Natural killer cell (primary cell): Measurements from ENCODE around the gene ZNF280D. TPM values are rescaled to one million over a fixed set of nuclear protein-coding genes. Genes with fewer than 3 reads are reported as not detected.

Experiments used
- ATAC-seq, 3 donors: fragments of 150-1000 bp in 2 of 3; fragments of 200-7000 bp in 1 of 3; cut with Tn5 transposase; 1 replicate in 1 of 3; 2 replicates in 2 of 3; pipeline ENCODE4 v1.10.0; 2021; ENCODE audit warnings: mild to moderate bottlenecking in 2 of 3, moderate library complexity in 2 of 3
- DNase-seq, 2 donors: peaks; one replicate each; pipeline versions ENCODE4 v3.0.0 to v3.0.0-alpha.2; 2013 to 2021; ENCODE audit warnings: mixed read lengths in 1 of 2
- H3K27ac ChIP-seq: one replicate; pipeline ENCODE4 v1.5.1; 2013; ENCODE audit warnings: mild to moderate bottlenecking, low read length
- H3K27me3 ChIP-seq: one replicate; pipeline ENCODE4 v1.6.1; 2013; ENCODE audit warnings: low read length; ENCODE audit not compliant: control insufficient read depth, insufficient read depth
- H3K36me3 ChIP-seq: one replicate; pipeline ENCODE4 v1.6.1; 2013; ENCODE audit warnings: low read length; ENCODE audit not compliant: control insufficient read depth, insufficient read depth
- H3K4me1 ChIP-seq: one replicate; pipeline ENCODE4 v1.6.1; 2013; ENCODE audit warnings: low read length; ENCODE audit not compliant: control insufficient read depth, insufficient read depth
- H3K4me3 ChIP-seq: one replicate; pipeline ENCODE4 v1.5.1; 2013; ENCODE audit warnings: low read length
- H3K9me3 ChIP-seq: one replicate; pipeline ENCODE4 v1.6.1; 2013; ENCODE audit warnings: low read length; ENCODE audit not compliant: control insufficient read depth, insufficient read depth
- H3K27ac Mint-ChIP-seq, 2 donors: one replicate each; pipeline ENCODE4 v1.8.0; 2022; ENCODE audit warnings: mild to moderate bottlenecking in 2 of 2, mixed read lengths in 2 of 2, moderate library complexity in 1 of 2
- H3K27me3 Mint-ChIP-seq, 2 donors: one replicate each; pipeline ENCODE4 v1.8.0; 2022; ENCODE audit warnings: low read depth in 2 of 2, mixed read lengths in 2 of 2
- H3K36me3 Mint-ChIP-seq: one replicate; pipeline ENCODE4 v1.8.0; 2022; ENCODE audit warnings: mixed read lengths
- H3K4me1 Mint-ChIP-seq, 2 donors: one replicate each; pipeline ENCODE4 v1.8.0; 2022; ENCODE audit warnings: mixed read lengths in 2 of 2
- H3K4me3 Mint-ChIP-seq: one replicate; pipeline ENCODE4 v1.8.0; 2022; ENCODE audit warnings: mild to moderate bottlenecking, moderate library complexity, mixed read lengths
- H3K9me3 Mint-ChIP-seq, 2 donors: one replicate each; pipeline ENCODE4 v1.8.0; 2022; ENCODE audit warnings: mixed read lengths in 2 of 2
- CTCF ChIP-seq: fragments of 200-600 bp; IDR thresholded peaks from one replicate; pipeline ENCODE4 v1.8.0; 2022; ENCODE audit warnings: antibody characterized with exemption
- WGBS: methylation state at CpG from one replicate; pipeline ENCODE4 v1.1.7; 2013; ENCODE audit warnings: missing lambda C conversion rate; ENCODE audit not compliant: insufficient coverage; 5-methylcytosine and 5-hydroxymethylcytosine counted together
- intact Hi-C: fragments of 100-400 bp; cut with micrococcal nuclease; formaldehyde crosslinking; loops from one replicate; pipeline ENCODE4 v1.14.2; 2022
- total RNA-seq, 4 donors: library from RNA; stranded (reverse); fragments of 120-200 nt in 1 of 4; gene quantifications; one replicate each; pipeline versions ENCODE4 v1.2.3 to v1.2.4, GENCODE V29; 2013 to 2022

Gene ZNF280D
- total RNA-seq, 3 donors from 2014 or later (not counting 1 experiment from before 2014, with no cell fraction given): 35.6 to 39.6 (median 35.9) TPM

- ATAC-seq (no peak), DNase-seq (no peak)
- Mint-ChIP-seq H3K27ac (no peak overlapping the region), H3K27me3 (no peaks in the 10 kb centered on the region), H3K36me3 (no peaks in the 10 kb centered on the region), H3K9me3 (no peaks in the 10 kb centered on the region), H3K4me1 (no peaks in the 10 kb centered on the region), H3K4me3 (no peak overlapping the region)
- TF ChIP-seq CTCF: no peak
- Histone ChIP-seq H3K36me3 (peaks cover 4% of the 10 kb centered on the region), H3K27ac (no peak overlapping the region), H3K4me3 (no peak overlapping the region), H3K27me3 (no peaks in the 10 kb centered on the region), H3K4me1 (no peaks in the 10 kb centered on the region), H3K9me3 (no peaks in the 10 kb centered on the region)
- intact Hi-C loops: no loop called here
- WGBS: 95% methylated on average over 1 of the region's 1 CpG
Observed at GRCh38 chr15:56683908-56684307, 49.4 kb downstream of the ZNF280D start.

DNA sequence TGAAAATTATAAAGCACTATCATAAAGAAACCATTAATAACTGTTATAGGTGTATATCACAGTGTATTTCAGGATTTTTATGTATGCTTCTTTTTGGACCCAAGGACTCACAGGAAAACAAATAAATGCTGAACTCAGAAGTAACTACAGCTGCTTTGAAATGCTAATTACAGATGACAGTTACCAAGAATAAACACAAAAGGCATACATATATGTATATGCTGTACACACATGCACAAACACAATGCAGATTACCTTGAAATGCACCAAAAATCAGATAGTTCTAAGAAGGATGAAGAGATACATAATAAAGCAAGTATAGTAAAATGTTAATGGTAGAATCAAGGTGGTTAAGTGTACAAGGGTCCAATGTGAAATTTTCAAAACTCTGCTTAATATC, 52.2 kb downstream of the ZNF280D start:
- Histone ChIP-seq H3K9me3 (no peaks in the 10 kb centered on the region), H3K4me3 (no peak overlapping the region), H3K27ac (no peak overlapping the region), H3K27me3 (no peaks in the 10 kb centered on the region), H3K36me3 (peaks cover 13% of the 10 kb centered on the region), H3K4me1 (no peaks in the 10 kb centered on the region)
- ATAC-seq (no peak), DNase-seq (no peak)
- H3K4me1 Mint-ChIP-seq: no peaks in the 10 kb centered on the region
- no peak overlapping the region for H3K27ac Mint-ChIP-seq
- no peaks in the 10 kb centered on the region for H3K27me3 Mint-ChIP-seq
- no peak for TF ChIP-seq CTCF
- no peaks in the 10 kb centered on the region for H3K9me3 Mint-ChIP-seq
- H3K36me3 Mint-ChIP-seq: peaks cover 11% of the 10 kb centered on the region
- intact Hi-C loops: no loop called here
- H3K4me3 Mint-ChIP-seq: no peak overlapping the region

DNA sequence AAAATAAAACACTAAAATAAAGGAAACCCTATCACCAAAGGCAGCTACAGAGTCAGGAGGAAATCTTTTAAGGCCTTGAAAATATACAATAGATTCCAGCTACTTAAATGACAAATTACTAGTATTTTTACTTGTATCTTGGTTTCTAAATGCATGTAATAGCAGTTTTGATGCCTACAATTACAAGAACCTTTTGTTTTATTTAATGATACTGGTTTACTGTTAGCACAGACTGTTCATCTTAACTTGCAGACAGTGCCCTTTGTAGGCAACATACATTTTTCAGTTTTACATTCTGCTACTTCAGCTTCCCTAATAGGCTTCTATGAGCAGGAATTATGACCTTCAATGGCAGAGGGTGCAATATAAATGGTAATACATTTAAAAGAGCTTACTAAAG, 54.1 kb downstream of the ZNF280D start:
- Mint-ChIP-seq H3K36me3 (peaks cover 13% of the 10 kb centered on the region), H3K4me1 (no peaks in the 10 kb centered on the region), H3K9me3 (no peaks in the 10 kb centered on the region), H3K4me3 (no peak overlapping the region), H3K27me3 (no peaks in the 10 kb centered on the region), H3K27ac (no peak overlapping the region)
- H3K9me3 ChIP-seq: no peaks in the 10 kb centered on the region
- no peak overlapping the region for H3K27ac ChIP-seq
- H3K27me3 ChIP-seq: no peaks in the 10 kb centered on the region
- TF ChIP-seq CTCF: no peak
- peaks cover 13% of the 10 kb centered on the region for H3K36me3 ChIP-seq
- DNase-seq (no peak), ATAC-seq (no peak)
- no peaks in the 10 kb centered on the region for H3K4me1 ChIP-seq
- intact Hi-C loops: no loop called here
- H3K4me3 ChIP-seq: no peak overlapping the region

GRCh38 chr15:56678571-56678970, 54.7 kb downstream of the ZNF280D start:
- no peak overlapping the region for H3K27ac Mint-ChIP-seq
- Histone ChIP-seq H3K4me1 (no peaks in the 10 kb centered on the region), H3K27ac (no peak overlapping the region), H3K36me3 (peaks cover 13% of the 10 kb centered on the region), H3K9me3 (no peaks in the 10 kb centered on the region), H3K27me3 (no peaks in the 10 kb centered on the region), H3K4me3 (no peak overlapping the region)
- intact Hi-C loops: no loop called here
- ATAC-seq (no peak), DNase-seq (no peak)
- H3K27me3 Mint-ChIP-seq: no peaks in the 10 kb centered on the region
- no peaks in the 10 kb centered on the region for H3K4me1 Mint-ChIP-seq
- no peaks in the 10 kb centered on the region for H3K9me3 Mint-ChIP-seq
- WGBS: 77% methylated on average over 3 of the region's 4 CpGs
- H3K36me3 Mint-ChIP-seq: peaks cover 13% of the 10 kb centered on the region
- no peak for TF ChIP-seq CTCF
- H3K4me3 Mint-ChIP-seq: no peak overlapping the region
